Chondrocyte (in vitro differentiated cells): ENCODE data around the gene MIEN1. TPM values are rescaled to one million over a fixed set of nuclear protein-coding genes. Genes with fewer than 3 reads are reported as not detected.
"Not testable (repeated sequence)": the region's sequence is repeated elsewhere in the genome, so short reads cannot be mapped to it uniquely, and the experiment has no call there.

Experiments
- DNase-seq: peaks from one replicate; pipeline ENCODE4 v3.0.0; 2021; ENCODE audit warnings: mixed read lengths, low spot score
- H3K27ac Mint-ChIP-seq: one replicate; pipeline ENCODE4 v1.8.0; 2021; ENCODE audit warnings: mild to moderate bottlenecking, moderate library complexity, mixed read lengths; ENCODE audit not compliant: unreplicated experiment
- H3K27me3 Mint-ChIP-seq: 2 replicates; pipeline ENCODE4 v1.8.0; 2021; ENCODE audit warnings: low read depth, mixed read lengths
- H3K36me3 Mint-ChIP-seq: 2 replicates; pipeline ENCODE4 v1.8.0; 2021; ENCODE audit warnings: low read depth, mixed read lengths
- H3K4me1 Mint-ChIP-seq: 2 replicates; pipeline ENCODE4 v1.8.0; 2021; ENCODE audit warnings: low read depth, mild to moderate bottlenecking, mixed read lengths
- H3K4me3 Mint-ChIP-seq: one replicate; pipeline ENCODE4 v1.8.0; 2021; ENCODE audit warnings: mild to moderate bottlenecking, moderate library complexity, mixed read lengths; ENCODE audit not compliant: unreplicated experiment
- H3K9me3 Mint-ChIP-seq: 2 replicates; pipeline ENCODE4 v1.8.0; 2021; ENCODE audit warnings: low read depth, mixed read lengths
- total RNA-seq: library from RNA; stranded (reverse); gene quantifications from 3 replicates; pipeline ENCODE4 v1.2.1, GENCODE V29; 2021
- TF ChIP-seq, protein P1 (sequence below): fragments of 200-600 bp; sonication (generic); IDR thresholded peaks from 2 replicates; pipeline ENCODE4 v1.5.0; 2021; ENCODE audit warnings: antibody characterized with exemption, mild to moderate bottlenecking, moderate library complexity

Gene MIEN1
- total RNA-seq, 1 donor from 2014 or later, result 46.5 TPM

DNA sequence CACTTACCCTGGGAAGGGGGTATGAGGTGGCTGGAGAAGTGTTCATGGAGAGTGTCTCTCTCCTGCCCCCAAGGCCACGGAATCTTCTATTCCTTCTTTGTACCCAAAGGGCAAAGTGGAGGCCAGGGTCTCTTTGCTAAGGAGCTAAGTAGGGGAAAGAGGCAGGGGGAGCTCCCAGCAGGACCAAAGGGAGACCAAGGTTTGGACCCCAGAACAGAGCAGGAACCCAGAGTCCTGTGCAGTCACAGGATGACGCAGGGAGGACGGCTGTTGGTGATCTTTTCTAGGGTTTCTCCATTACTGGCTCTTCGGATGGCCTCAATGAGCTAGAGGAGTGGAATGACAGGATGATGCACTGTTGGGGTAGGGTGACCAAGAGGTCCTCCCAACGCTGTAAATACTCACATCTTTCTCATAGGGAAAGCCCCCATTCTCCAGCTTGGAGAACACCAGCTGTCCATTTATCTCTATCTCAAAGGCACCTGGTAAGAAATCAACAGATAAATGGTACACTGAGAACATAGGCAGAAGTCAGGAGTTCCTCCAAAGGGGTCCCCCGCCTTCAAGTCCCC is 966 bp downstream of the MIEN1 start:
- peaks cover 11% of the 10 kb centered on the region for H3K4me1 Mint-ChIP-seq
- no peaks in the 10 kb centered on the region for H3K27me3 Mint-ChIP-seq
- no peaks in the 10 kb centered on the region for H3K9me3 Mint-ChIP-seq
- H3K27ac Mint-ChIP-seq, result peak overlapping the region; percentile 78
- peaks cover 14% of the 10 kb centered on the region for H3K36me3 Mint-ChIP-seq
- H3K4me3 Mint-ChIP-seq, result peak overlapping the region; percentile 84
- TF ChIP-seq, protein P1, sequence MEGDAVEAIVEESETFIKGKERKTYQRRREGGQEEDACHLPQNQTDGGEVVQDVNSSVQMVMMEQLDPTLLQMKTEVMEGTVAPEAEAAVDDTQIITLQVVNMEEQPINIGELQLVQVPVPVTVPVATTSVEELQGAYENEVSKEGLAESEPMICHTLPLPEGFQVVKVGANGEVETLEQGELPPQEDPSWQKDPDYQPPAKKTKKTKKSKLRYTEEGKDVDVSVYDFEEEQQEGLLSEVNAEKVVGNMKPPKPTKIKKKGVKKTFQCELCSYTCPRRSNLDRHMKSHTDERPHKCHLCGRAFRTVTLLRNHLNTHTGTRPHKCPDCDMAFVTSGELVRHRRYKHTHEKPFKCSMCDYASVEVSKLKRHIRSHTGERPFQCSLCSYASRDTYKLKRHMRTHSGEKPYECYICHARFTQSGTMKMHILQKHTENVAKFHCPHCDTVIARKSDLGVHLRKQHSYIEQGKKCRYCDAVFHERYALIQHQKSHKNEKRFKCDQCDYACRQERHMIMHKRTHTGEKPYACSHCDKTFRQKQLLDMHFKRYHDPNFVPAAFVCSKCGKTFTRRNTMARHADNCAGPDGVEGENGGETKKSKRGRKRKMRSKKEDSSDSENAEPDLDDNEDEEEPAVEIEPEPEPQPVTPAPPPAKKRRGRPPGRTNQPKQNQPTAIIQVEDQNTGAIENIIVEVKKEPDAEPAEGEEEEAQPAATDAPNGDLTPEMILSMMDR, result no peak
- no peak for DNase-seq

DNA sequence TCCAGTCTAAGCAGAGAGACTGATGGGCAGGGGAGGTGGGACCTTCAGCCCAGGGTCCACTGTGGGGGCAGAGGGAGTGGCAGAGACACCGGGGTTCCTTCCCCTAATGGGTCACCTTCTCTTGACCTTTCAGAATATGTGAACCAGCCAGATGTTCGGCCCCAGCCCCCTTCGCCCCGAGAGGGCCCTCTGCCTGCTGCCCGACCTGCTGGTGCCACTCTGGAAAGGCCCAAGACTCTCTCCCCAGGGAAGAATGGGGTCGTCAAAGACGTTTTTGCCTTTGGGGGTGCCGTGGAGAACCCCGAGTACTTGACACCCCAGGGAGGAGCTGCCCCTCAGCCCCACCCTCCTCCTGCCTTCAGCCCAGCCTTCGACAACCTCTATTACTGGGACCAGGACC is 2.8 kb downstream of the MIEN1 start:
- no peak for DNase-seq
- Mint-ChIP-seq H3K27ac (no peak overlapping the region), H3K4me1 (peaks cover 11% of the 10 kb centered on the region), H3K9me3 (no peaks in the 10 kb centered on the region), H3K36me3 (peaks cover 17% of the 10 kb centered on the region), H3K27me3 (no peaks in the 10 kb centered on the region), H3K4me3 (no peak overlapping the region)
- TF ChIP-seq, protein P1, result no peak

DNA sequence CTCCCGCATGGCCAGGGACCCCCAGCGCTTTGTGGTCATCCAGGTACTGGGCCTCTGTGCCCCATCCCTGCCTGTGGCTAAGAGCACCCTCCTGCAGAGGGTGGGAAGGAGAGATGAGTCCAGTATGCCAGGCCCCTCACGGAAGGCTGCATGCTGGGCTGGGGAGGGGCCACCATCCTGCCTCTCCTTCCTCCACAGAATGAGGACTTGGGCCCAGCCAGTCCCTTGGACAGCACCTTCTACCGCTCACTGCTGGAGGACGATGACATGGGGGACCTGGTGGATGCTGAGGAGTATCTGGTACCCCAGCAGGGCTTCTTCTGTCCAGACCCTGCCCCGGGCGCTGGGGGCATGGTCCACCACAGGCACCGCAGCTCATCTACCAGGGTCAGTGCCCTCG is 3.7 kb downstream of the MIEN1 start:
- H3K4me1 Mint-ChIP-seq, result peaks cover 11% of the 10 kb centered on the region
- TF ChIP-seq, protein P1, result no peak
- DNase-seq, result no peak
- H3K27me3 Mint-ChIP-seq, result no peaks in the 10 kb centered on the region
- H3K9me3 Mint-ChIP-seq, result no peaks in the 10 kb centered on the region
- H3K36me3 Mint-ChIP-seq, result peaks cover 17% of the 10 kb centered on the region
- H3K4me3 Mint-ChIP-seq, result no peak overlapping the region
- H3K27ac Mint-ChIP-seq, result no peak overlapping the region

DNA sequence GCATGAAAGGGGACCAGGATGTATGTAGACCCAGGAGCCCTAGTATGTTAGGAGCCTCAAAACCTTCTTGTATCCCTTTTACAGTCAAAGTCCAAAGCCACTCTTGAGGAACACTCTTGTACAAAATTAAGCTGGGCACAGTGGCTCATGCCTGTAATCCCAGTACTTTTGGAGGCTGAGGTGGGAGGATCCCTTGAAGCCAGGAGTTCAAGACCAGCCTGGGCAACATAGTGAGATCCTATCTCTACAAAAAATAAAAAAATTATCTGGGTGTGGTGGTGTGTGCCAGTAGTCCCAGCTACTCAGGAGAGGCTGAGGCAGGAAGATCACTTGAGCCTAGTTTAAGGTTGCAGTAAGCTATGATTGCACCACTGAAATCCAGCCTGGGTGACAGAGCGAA is 4.4 kb downstream of the MIEN1 start:
- DNase-seq, H3K9me3 Mint-ChIP-seq, H3K27me3 Mint-ChIP-seq, H3K4me3 Mint-ChIP-seq, H3K27ac Mint-ChIP-seq: not testable (repeated sequence)
- Mint-ChIP-seq H3K4me1 (peaks cover 11% of the 10 kb centered on the region), H3K36me3 (peaks cover 20% of the 10 kb centered on the region)

DNA sequence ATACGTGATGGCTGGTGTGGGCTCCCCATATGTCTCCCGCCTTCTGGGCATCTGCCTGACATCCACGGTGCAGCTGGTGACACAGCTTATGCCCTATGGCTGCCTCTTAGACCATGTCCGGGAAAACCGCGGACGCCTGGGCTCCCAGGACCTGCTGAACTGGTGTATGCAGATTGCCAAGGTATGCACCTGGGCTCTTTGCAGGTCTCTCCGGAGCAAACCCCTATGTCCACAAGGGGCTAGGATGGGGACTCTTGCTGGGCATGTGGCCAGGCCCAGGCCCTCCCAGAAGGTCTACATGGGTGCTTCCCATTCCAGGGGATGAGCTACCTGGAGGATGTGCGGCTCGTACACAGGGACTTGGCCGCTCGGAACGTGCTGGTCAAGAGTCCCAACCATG is 5.6 kb downstream of the MIEN1 start:
- H3K4me3 Mint-ChIP-seq, result no peak overlapping the region
- no peak for DNase-seq
- no peaks in the 10 kb centered on the region for H3K9me3 Mint-ChIP-seq
- H3K27me3 Mint-ChIP-seq, result no peaks in the 10 kb centered on the region
- no peak overlapping the region for H3K27ac Mint-ChIP-seq
- H3K36me3 Mint-ChIP-seq, result peaks cover 25% of the 10 kb centered on the region
- H3K4me1 Mint-ChIP-seq, result peaks cover 9% of the 10 kb centered on the region
- TF ChIP-seq, protein P1, result no peak
